GM12874 (cell line): ENCODE measurements around the gene FAM174B.

Source experiments
- CTCF ChIP-seq: IDR thresholded peaks from 2 replicates; pipeline ENCODE4 v1.5.1; 2011; ENCODE audit warnings: low read depth, mild to moderate bottlenecking, control low read depth, low read length, moderate library complexity; ENCODE audit not compliant: insufficient read depth

Gene FAM174B

GRCh38 chr15:92682741-92683510, 27.4 kb upstream of the FAM174B start:
- no peak for TF ChIP-seq CTCF

GRCh38 chr15:92681141-92681631, 25.6 kb upstream of the FAM174B start:
- no peak for TF ChIP-seq CTCF

GRCh38 chr15:92677999-92678398, 22.4 kb upstream of the FAM174B start:
- no peak for TF ChIP-seq CTCF

GRCh38 chr15:92676561-92676960, 21.0 kb upstream of the FAM174B start:
- no peak for TF ChIP-seq CTCF

- TF ChIP-seq CTCF = no peak
Observed at GRCh38 chr15:92675485-92675884, 19.9 kb upstream of the FAM174B start.

- no peak for TF ChIP-seq CTCF
Observed at GRCh38 chr15:92674347-92674746, 18.8 kb upstream of the FAM174B start.

- TF ChIP-seq CTCF = no peak
Observed at GRCh38 chr15:92672102-92672501, 16.5 kb upstream of the FAM174B start.
